ENCODE results near the gene NAALADL2. TPM values are rescaled to one million over a fixed set of nuclear protein-coding genes. Genes with fewer than 3 reads are reported as not detected.
"Not testable (repeated sequence)": the region's sequence is repeated elsewhere in the genome, so short reads cannot be mapped to it uniquely, and the experiment has no call there.

NAALADL2 gene
- total RNA-seq, 1 donor from 2014 or later: 10.4 TPM

DNA sequence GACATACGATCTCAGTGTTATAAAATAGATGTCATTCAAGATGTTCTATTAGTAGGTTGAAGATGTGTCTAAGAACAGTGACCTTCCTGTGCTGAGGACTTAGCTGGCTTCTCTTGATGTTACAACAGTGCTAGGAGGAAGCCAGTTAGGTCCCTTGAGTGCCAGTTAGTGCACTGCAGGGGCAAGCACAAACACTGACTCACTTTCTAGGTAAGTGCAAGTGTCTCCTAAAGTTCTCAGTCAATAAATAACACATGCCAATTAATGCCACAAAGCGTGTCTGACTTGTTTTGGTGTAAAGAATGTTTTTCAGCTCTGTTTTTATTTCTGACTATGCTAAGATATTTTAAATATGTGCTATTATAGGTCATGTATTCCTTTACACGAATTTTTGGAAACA lies 211.8 kb downstream of the NAALADL2 start:
- DNase-seq (ENCODE audit: low spot score, unreplicated experiment): no peak
- Mint-ChIP-seq H3K27me3 (no peaks in the 10 kb centered on the region), H3K9me3 (ENCODE audit: low read depth) (peaks cover 8% of the 10 kb centered on the region), H3K4me3 (ENCODE audit: low read depth) (no peak overlapping the region), H3K36me3 (ENCODE audit: insufficient read depth) (no peaks in the 10 kb centered on the region), H3K4me1 (ENCODE audit: low read depth) (no peaks in the 10 kb centered on the region), H3K27ac (no peak overlapping the region)
- TF ChIP-seq, protein P1, sequence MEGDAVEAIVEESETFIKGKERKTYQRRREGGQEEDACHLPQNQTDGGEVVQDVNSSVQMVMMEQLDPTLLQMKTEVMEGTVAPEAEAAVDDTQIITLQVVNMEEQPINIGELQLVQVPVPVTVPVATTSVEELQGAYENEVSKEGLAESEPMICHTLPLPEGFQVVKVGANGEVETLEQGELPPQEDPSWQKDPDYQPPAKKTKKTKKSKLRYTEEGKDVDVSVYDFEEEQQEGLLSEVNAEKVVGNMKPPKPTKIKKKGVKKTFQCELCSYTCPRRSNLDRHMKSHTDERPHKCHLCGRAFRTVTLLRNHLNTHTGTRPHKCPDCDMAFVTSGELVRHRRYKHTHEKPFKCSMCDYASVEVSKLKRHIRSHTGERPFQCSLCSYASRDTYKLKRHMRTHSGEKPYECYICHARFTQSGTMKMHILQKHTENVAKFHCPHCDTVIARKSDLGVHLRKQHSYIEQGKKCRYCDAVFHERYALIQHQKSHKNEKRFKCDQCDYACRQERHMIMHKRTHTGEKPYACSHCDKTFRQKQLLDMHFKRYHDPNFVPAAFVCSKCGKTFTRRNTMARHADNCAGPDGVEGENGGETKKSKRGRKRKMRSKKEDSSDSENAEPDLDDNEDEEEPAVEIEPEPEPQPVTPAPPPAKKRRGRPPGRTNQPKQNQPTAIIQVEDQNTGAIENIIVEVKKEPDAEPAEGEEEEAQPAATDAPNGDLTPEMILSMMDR (IDR thresholded peaks at IDR 0.05; ENCODE audit: unreplicated experiment): no peak

DNA sequence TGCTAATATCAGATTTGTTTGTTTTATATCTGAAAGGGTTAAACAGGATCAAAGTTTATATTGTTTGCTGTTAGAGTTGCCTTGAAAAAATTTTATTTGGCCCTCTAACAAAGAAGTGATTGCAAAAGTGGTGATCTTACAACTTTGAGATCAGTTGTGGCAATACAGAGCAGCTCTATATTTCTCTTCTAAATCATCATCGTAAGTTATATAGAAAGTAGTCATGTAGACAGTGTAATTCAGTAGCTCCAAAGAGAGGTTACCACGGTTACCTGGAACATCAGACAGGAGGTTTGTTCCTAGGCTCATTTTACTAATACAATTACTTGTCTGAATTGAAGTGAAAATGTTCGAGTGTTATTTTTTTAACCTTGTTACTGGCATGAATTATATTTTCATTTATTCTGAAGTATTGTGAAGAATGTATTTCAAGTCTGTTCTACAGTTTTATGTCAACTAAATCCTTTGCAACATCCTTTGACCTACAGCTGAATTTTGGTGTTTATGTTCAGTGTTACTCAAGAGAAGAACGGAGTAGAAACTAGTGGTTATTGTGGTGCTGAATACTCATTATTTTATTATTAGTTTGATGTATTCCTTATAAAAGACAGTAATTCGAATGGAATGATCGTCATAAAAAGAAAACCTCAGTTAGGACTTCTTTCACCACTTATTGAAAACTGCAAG lies 214.2 kb downstream of the NAALADL2 start:
- Mint-ChIP-seq H3K27me3 (no peaks in the 10 kb centered on the region), H3K36me3 (ENCODE audit: insufficient read depth) (no peaks in the 10 kb centered on the region), H3K27ac (no peak overlapping the region), H3K9me3 (ENCODE audit: low read depth) (peaks cover 3% of the 10 kb centered on the region), H3K4me3 (ENCODE audit: low read depth) (no peak overlapping the region), H3K4me1 (ENCODE audit: low read depth) (no peaks in the 10 kb centered on the region)
- DNase-seq (ENCODE audit: low spot score, unreplicated experiment): no peak
- TF ChIP-seq, protein P1 (IDR thresholded peaks at IDR 0.05; ENCODE audit: unreplicated experiment): no peak

DNA sequence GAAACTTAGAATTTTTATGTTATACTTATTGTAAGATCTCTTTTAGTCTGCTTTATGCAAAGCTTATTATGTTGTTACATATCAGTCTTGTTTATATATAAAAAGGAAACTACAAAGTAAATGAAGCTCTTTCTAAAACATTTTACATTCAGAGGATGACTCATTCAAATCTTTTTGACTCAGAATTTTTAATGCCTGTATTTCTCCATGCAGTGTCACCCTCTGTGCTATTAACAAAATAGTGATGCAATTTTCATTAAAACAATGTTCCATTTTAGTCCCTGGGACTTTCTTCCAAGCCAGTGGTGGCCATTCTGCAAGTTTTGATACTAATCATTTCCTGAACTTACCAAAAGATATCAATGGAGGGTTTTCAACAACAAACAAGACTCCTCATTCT lies 216.1 kb downstream of the NAALADL2 start:
- H3K4me1 Mint-ChIP-seq (ENCODE audit: low read depth): no peaks in the 10 kb centered on the region
- no peaks in the 10 kb centered on the region for H3K36me3 Mint-ChIP-seq (ENCODE audit: insufficient read depth)
- TF ChIP-seq, protein P1 (IDR thresholded peaks at IDR 0.05; ENCODE audit: unreplicated experiment): no peak
- no peaks in the 10 kb centered on the region for H3K9me3 Mint-ChIP-seq (ENCODE audit: low read depth)
- DNase-seq (ENCODE audit: low spot score, unreplicated experiment): no peak
- no peak overlapping the region for H3K4me3 Mint-ChIP-seq (ENCODE audit: low read depth)
- H3K27me3 Mint-ChIP-seq: no peaks in the 10 kb centered on the region
- H3K27ac Mint-ChIP-seq: no peak overlapping the region

DNA sequence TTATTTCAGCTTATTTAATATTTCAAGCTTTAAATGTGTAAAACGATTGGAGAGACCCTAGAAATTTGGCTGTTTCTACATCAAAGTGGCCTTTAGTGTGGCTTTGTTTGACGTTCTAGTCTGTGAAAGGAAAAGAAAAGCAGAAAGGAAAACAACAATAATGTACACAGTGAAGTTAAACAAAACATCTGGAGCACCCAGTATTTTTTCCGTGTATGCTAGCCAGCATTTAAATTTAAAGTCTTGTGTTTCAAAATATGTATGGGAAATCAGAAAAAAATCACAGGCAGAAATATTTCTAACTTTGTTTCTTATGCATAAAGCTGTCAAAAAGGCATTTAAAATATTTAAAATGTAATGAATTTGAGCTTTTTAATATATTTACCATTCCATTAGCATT lies 218.1 kb downstream of the NAALADL2 start:
- no peaks in the 10 kb centered on the region for H3K36me3 Mint-ChIP-seq (ENCODE audit: insufficient read depth)
- no peaks in the 10 kb centered on the region for H3K4me1 Mint-ChIP-seq (ENCODE audit: low read depth)
- H3K4me3 Mint-ChIP-seq (ENCODE audit: low read depth): no peak overlapping the region
- no peak for DNase-seq (ENCODE audit: low spot score, unreplicated experiment)
- H3K27me3 Mint-ChIP-seq: no peaks in the 10 kb centered on the region
- no peak overlapping the region for H3K27ac Mint-ChIP-seq
- no peaks in the 10 kb centered on the region for H3K9me3 Mint-ChIP-seq (ENCODE audit: low read depth)
- TF ChIP-seq, protein P1 (IDR thresholded peaks at IDR 0.05; ENCODE audit: unreplicated experiment): no peak

DNA sequence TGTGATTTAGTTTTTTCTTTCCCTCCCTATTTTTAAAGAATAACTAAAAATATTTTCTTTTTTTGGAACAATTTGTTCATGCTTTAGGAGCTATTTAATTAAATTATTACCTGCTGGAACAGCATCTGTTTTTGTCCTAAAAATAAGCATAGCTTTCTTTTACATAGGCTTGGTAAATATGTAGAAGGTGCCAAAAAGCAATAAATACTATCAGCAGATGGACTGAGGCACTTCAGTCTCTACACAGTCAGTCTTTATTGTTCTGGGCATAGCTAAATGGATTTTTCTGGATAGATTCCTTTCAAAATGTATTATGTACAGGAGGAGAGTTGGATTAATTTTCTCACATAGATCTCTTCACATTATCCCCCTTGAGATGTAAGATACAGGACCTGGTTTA lies 223.5 kb downstream of the NAALADL2 start:
- H3K36me3 Mint-ChIP-seq (ENCODE audit: insufficient read depth): no peaks in the 10 kb centered on the region

DNA sequence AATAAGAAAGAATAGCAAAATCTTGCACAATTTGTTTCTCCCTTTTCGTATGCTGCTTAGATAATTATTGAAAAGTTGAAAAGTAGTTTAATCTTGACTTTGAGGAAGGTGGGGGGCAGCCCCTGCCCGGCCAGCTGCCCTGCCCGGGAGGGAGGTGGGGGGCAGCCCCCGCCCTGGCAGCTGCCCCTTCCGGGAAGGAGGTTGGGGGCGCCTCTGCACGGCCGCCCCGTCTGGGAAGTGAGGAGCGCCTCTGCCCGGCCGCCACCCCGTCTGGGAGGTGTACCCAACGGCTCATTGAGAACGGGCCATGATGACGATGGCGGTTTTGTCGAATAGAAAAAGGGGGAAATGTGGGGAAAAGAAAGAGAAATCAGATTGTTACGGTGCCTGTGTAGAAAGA lies 228.0 kb downstream of the NAALADL2 start:
- not testable (repeated sequence) for H3K27me3 Mint-ChIP-seq; H3K9me3 Mint-ChIP-seq (ENCODE audit: low read depth); DNase-seq (ENCODE audit: low spot score, unreplicated experiment); H3K27ac Mint-ChIP-seq; H3K36me3 Mint-ChIP-seq (ENCODE audit: insufficient read depth); H3K4me1 Mint-ChIP-seq (ENCODE audit: low read depth); H3K4me3 Mint-ChIP-seq (ENCODE audit: low read depth)

More for the DNA sequence above, 223.5 kb downstream of the NAALADL2 start:
- H3K27ac Mint-ChIP-seq: no peak overlapping the region
- DNase-seq (ENCODE audit: low spot score, unreplicated experiment): no peak
- no peaks in the 10 kb centered on the region for H3K9me3 Mint-ChIP-seq (ENCODE audit: low read depth)
- TF ChIP-seq, protein P1 (IDR thresholded peaks at IDR 0.05; ENCODE audit: unreplicated experiment): no peak
- H3K4me3 Mint-ChIP-seq (ENCODE audit: low read depth): no peak overlapping the region
- H3K27me3 Mint-ChIP-seq: no peaks in the 10 kb centered on the region
- no peaks in the 10 kb centered on the region for H3K4me1 Mint-ChIP-seq (ENCODE audit: low read depth)
